Posterior vena cava (tissue), 2 donors: ENCODE measurements around the gene SLC6A5. TPM values are rescaled to one million over a fixed set of nuclear protein-coding genes. Genes with fewer than 3 reads are reported as not detected.

Experiments used
- DNase-seq: peaks from one replicate; pipeline ENCODE4 v3.0.0-alpha.2; 2020; ENCODE audit warnings: low spot score
- intact Hi-C, 2 donors: fragments of 100-400 bp; cut with DNase I; formaldehyde crosslinking; loops; one replicate each; pipeline versions ENCODE4 v1.14.1 to v1.14.2; 2022 to 2023
- total RNA-seq, 2 donors: library from RNA; stranded (reverse); fragmentation: NEBNext Ultra II Directional; extraction: Animal tissue kit (Norgen Biotek cat#: 25700); gene quantifications; one replicate each; pipeline ENCODE4 v1.2.1, GENCODE V29; 2021
- donor health status: DM: yes; HTN: yes; CAD: no.
- donor health status: DM: yes; HTN: yes; CAD: no.

Gene SLC6A5
- total RNA-seq, 2 donors from 2014 or later: not detected

GRCh38 chr11:20594274-20595061 is 4.9 kb upstream of the SLC6A5 start:
- DNase-seq: no peak

GRCh38 chr11:20595101-20595500 is 4.3 kb upstream of the SLC6A5 start:
- no peak for DNase-seq
- intact Hi-C loops: no loop called here

More at GRCh38 chr11:20594274-20595061, 4.9 kb upstream of the SLC6A5 start:
- intact Hi-C loops: no loop called here

- intact Hi-C loops: no loop called here
- DNase-seq: no peak
Measured at GRCh38 chr11:20596205-20597153, 2.9 kb upstream of the SLC6A5 start.

GRCh38 chr11:20597154-20597679 is 2.2 kb upstream of the SLC6A5 start:
- intact Hi-C loops: no loop called here
- DNase-seq: no peak

- DNase-seq: no peak
- intact Hi-C loops: no loop called here
Measured at GRCh38 chr11:20597680-20598484, 1.5 kb upstream of the SLC6A5 start.

GRCh38 chr11:20598492-20598891 is 916 bp upstream of the SLC6A5 start:
- intact Hi-C loops: no loop called here
- no peak for DNase-seq

GRCh38 chr11:20600020-20600346 is 575 bp downstream of the SLC6A5 start:
- intact Hi-C loops: loop anchor here in 1 of 2 donors (10.0 kb wide), 1 partner anchor 215 kb away; the partner anchor contains the start of gene PRMT3
- no peak for DNase-seq

GRCh38 chr11:20600551-20600950 is 1.1 kb downstream of the SLC6A5 start:
- no peak for DNase-seq
- intact Hi-C loops: loop anchor here in 1 of 2 donors (10.0 kb wide), 1 partner anchor 216 kb away; the partner anchor contains the start of gene PRMT3

GRCh38 chr11:20601221-20601914 is 2.0 kb downstream of the SLC6A5 start:
- intact Hi-C loops: loop anchor here in 1 of 2 donors (10.0 kb wide), 1 partner anchor 217 kb away; the partner anchor contains the start of gene PRMT3
- no peak for DNase-seq

- intact Hi-C loops: loop anchor here in 1 of 2 donors (10.0 kb wide), 1 partner anchor 220 kb away; the partner anchor contains the start of gene PRMT3
Measured at GRCh38 chr11:20604295-20604803, 4.9 kb downstream of the SLC6A5 start.

GRCh38 chr11:20604864-20605601 is 5.6 kb downstream of the SLC6A5 start:
- intact Hi-C loops: loop anchor here in 1 of 2 donors (10.0 kb wide), 1 partner anchor 220 kb away; the partner anchor contains the start of gene PRMT3
- no peak for DNase-seq

More at GRCh38 chr11:20604295-20604803, 4.9 kb downstream of the SLC6A5 start:
- DNase-seq: no peak

- no peak for DNase-seq
- intact Hi-C loops: loop anchor here in 1 of 2 donors (10.0 kb wide), 1 partner anchor 221 kb away; the partner anchor contains the start of gene PRMT3
Measured at GRCh38 chr11:20605602-20606091, 6.2 kb downstream of the SLC6A5 start.

GRCh38 chr11:20608934-20609333 is 9.5 kb downstream of the SLC6A5 start:
- DNase-seq: no peak
- intact Hi-C loops: loop anchor here in 1 of 2 donors (10.0 kb wide), 1 partner anchor 224 kb away; the partner anchor contains the start of gene PRMT3

GRCh38 chr11:20609727-20610707 is 10.6 kb downstream of the SLC6A5 start:
- DNase-seq: peak; percentile 90
- intact Hi-C loops: loop anchor here in 1 of 2 donors (10.0 kb wide), 1 partner anchor 225 kb away; the partner anchor contains the start of gene PRMT3

GRCh38 chr11:20610825-20611224 is 11.4 kb downstream of the SLC6A5 start:
- DNase-seq: no peak
- intact Hi-C loops: no loop called here

GRCh38 chr11:20611445-20611844 is 12.0 kb downstream of the SLC6A5 start:
- DNase-seq: no peak
- intact Hi-C loops: no loop called here
